ENCODE measurements around the gene HSD17B14. TPM values are rescaled to one million over a fixed set of nuclear protein-coding genes. Genes with fewer than 3 reads are reported as not detected.

The HSD17B14 gene
- total and polyA plus RNA-seq, 9 of the 15 experiments (the other 6 are each of a cell fraction or from before 2014, with no cell fraction given) = 0.16 TPM; not detected in 8

- TF ChIP-seq SFPQ (IDR thresholded peaks at IDR 0.05; ENCODE audit: low read depth, low read length) = no peak
- TF ChIP-seq HMGN3 (IDR thresholded peaks at IDR 0.05; ENCODE audit: borderline replicate concordance, extremely low read depth, insufficient read length, low read depth, low read length) = peak; percentile 75
- TF ChIP-seq TAL1 (IDR thresholded peaks at IDR 0.05) = peak; percentile 98
- TF ChIP-seq HMGXB4 (CRISPR knock-in tag; IDR thresholded peaks at IDR 0.05) = no peak; the same call in 1 of the 2 replicates
- TF ChIP-seq POLR2A (conservative IDR thresholded peaks at IDR 0.05) = peak; percentile 77
- no peak; the same call in 1 of the 2 replicates for TF ChIP-seq NFXL1 (CRISPR knock-in tag; IDR thresholded peaks at IDR 0.05)
- TF ChIP-seq FOXJ2 (tag; IDR thresholded peaks at IDR 0.05) = peak; percentile 92
- 0 out of 2 replicates have a peak, but pooled peaks have one; percentile 6 for TF ChIP-seq DEAF1 (CRISPR knock-in tag; IDR thresholded peaks at IDR 0.05)
- TF ChIP-seq ZNF197 (CRISPR knock-in tag; IDR thresholded peaks at IDR 0.05; ENCODE audit: low read depth) = peak; percentile 92
- TF ChIP-seq NR2C2 (CRISPR knock-in tag; IDR thresholded peaks at IDR 0.05) = no peak; the same call in 1 of the 2 replicates
- TF ChIP-seq NR2C2 (tag; IDR thresholded peaks at IDR 0.05) = peak; percentile 76
- TF ChIP-seq BRD9 (IDR thresholded peaks at IDR 0.05; ENCODE audit: low read depth, partially characterized antibody) = peak; percentile 49
- no peak for TF ChIP-seq PHF8 (IDR thresholded peaks at IDR 0.05; ENCODE audit: borderline replicate concordance, low read length)
- TF ChIP-seq ZNF644 (tag; IDR thresholded peaks at IDR 0.05; ENCODE audit: low read depth) = peak; percentile 87
- TF ChIP-seq MED1 (CRISPR knock-in tag; IDR thresholded peaks at IDR 0.05; ENCODE audit: borderline replicate concordance) = no peak
Observed at GRCh38 chr19:48878196-48879024, 42.1 kb upstream of the HSD17B14 start (continued).

All from K562 (cell line).